Smooth muscle cell (in vitro differentiated cells): ENCODE data around the gene RNF11. TPM values are rescaled to one million over a fixed set of nuclear protein-coding genes. Genes with fewer than 3 reads are reported as not detected.
A peak's percentile ranks its signal among the peaks of the same experiment; 100 is the strongest.

ENCODE experiments used
- DNase-seq: peaks from one replicate; lab custom pipeline; 2025; ENCODE audit not compliant: unreplicated experiment; lab: John Stamatoyannopoulos, UW
- H2AFZ ChIP-seq: fragments of 200-600 bp; sonication (generic); 2 replicates; pipeline ENCODE4 v1.6.0; 2016; ENCODE audit warnings: antibody characterized with exemption, low read depth, mild to moderate bottlenecking
- H3F3A ChIP-seq: fragments of 200-600 bp; sonication (generic); 2 replicates; pipeline ENCODE4 v1.6.0; 2017; ENCODE audit warnings: antibody characterized with exemption, low read depth
- H3K27ac ChIP-seq: fragments of 200-600 bp; sonication (generic); 2 replicates; pipeline ENCODE4 v1.5.1; 2016; ENCODE audit warnings: low read depth, mild to moderate bottlenecking
- H3K27me3 ChIP-seq: fragments of 200-600 bp; sonication (generic); 2 replicates; pipeline ENCODE4 v1.6.1; 2016; ENCODE audit warnings: low read depth, mild to moderate bottlenecking
- H3K36me3 ChIP-seq: fragments of 200-600 bp; sonication (generic); 2 replicates; pipeline ENCODE4 v1.5.1; 2016; ENCODE audit warnings: low read depth
- H3K4me1 ChIP-seq: fragments of 200-600 bp; sonication (generic); 2 replicates; pipeline ENCODE4 v1.5.1; 2016; ENCODE audit warnings: low read depth
- H3K4me2 ChIP-seq: fragments of 200-600 bp; sonication (generic); 2 replicates; pipeline ENCODE4 v1.6.0; 2016; ENCODE audit warnings: mild to moderate bottlenecking
- H3K4me3 ChIP-seq: fragments of 200-600 bp; sonication (generic); 2 replicates; pipeline ENCODE4 v1.5.1; 2016; ENCODE audit warnings: mild to moderate bottlenecking
- H3K79me2 ChIP-seq: fragments of 200-600 bp; sonication (generic); 2 replicates; pipeline ENCODE4 v1.6.0; 2016; ENCODE audit warnings: low read depth, mild to moderate bottlenecking
- H3K9ac ChIP-seq: fragments of 200-600 bp; sonication (generic); 2 replicates; pipeline ENCODE4 v1.6.0; 2016; ENCODE audit warnings: low read depth
- H3K9me3 ChIP-seq: fragments of 200-600 bp; sonication (generic); replicated peaks from 2 replicates; pipeline ENCODE4 v1.5.1; 2016; ENCODE audit warnings: low read depth
- H4K20me1 ChIP-seq: fragments of 200-600 bp; sonication (generic); 2 replicates; pipeline ENCODE4 v1.6.0; 2016; ENCODE audit warnings: low read depth
- CTCF ChIP-seq: fragments of 200-600 bp; sonication (generic); IDR thresholded peaks from 2 replicates; pipeline ENCODE4 v1.5.1; 2017; ENCODE audit warnings: borderline replicate concordance, mild to moderate bottlenecking, antibody characterized with exemption; ENCODE audit not compliant: insufficient read depth, poor library complexity, severe bottlenecking
- WGBS: methylation state at CpG from one replicate; pipeline ENCODE4 v1.1.7; 2016; ENCODE audit warnings: low lambda C conversion rate; 5-methylcytosine and 5-hydroxymethylcytosine counted together
- polyA plus RNA-seq: library from polyadenylated mRNA; unstranded; fragments of >200 nt; fragmentation: Nextera tagmentation; extraction: Ambion mirVana; gene quantifications from 2 replicates; pipeline ENCODE4 v1.2.1, GENCODE V29; 2016
- total RNA-seq: library from RNA; depleted of rRNA; stranded (reverse); fragments of >200 nt; gene quantifications from 2 replicates; pipeline ENCODE4 v1.2.3, GENCODE V29; 2014

RNF11 gene
- total and polyA plus RNA-seq, 2 experiments from 2014 or later = 68.7 to 123 TPM

GRCh38 chr1:51214615-51215131, 21.4 kb upstream of the RNF11 start:
- DNase-seq = no peak
- H3K79me2 ChIP-seq = no peaks in the 10 kb centered on the region
- no peaks in the 10 kb centered on the region for H3K36me3 ChIP-seq
- no peaks in the 10 kb centered on the region for H3K9me3 ChIP-seq
- H3K4me1 ChIP-seq = no peaks in the 10 kb centered on the region
- H2AFZ ChIP-seq = no peak overlapping the region
- no peaks in the 10 kb centered on the region for H3K27me3 ChIP-seq
- TF ChIP-seq CTCF = no peak
- no peak overlapping the region for H3K4me2 ChIP-seq
- 74% methylated on average over 7 of the region's 7 CpGs for WGBS
- no peak overlapping the region for H3K9ac ChIP-seq
- peak overlapping the region; percentile 56 for H3K27ac ChIP-seq
- no peaks in the 10 kb centered on the region for H3F3A ChIP-seq
- no peaks in the 10 kb centered on the region for H4K20me1 ChIP-seq
- H3K4me3 ChIP-seq = no peak overlapping the region

GRCh38 chr1:51215169-51215568, 20.9 kb upstream of the RNF11 start:
- Histone ChIP-seq H3K9ac (no peak overlapping the region), H3K4me2 (no peak overlapping the region), H2AFZ (no peak overlapping the region), H3K36me3 (no peaks in the 10 kb centered on the region), H3K27me3 (no peaks in the 10 kb centered on the region), H4K20me1 (no peaks in the 10 kb centered on the region), H3K9me3 (no peaks in the 10 kb centered on the region), H3K4me3 (no peak overlapping the region), H3K4me1 (no peaks in the 10 kb centered on the region), H3K27ac (peak overlapping the region; percentile 56), H3K79me2 (no peaks in the 10 kb centered on the region), H3F3A (no peaks in the 10 kb centered on the region)
- no peak for DNase-seq
- TF ChIP-seq CTCF = no peak
- 100% methylated on average over 1 of the region's 1 CpG for WGBS

- 96% methylated on average over 4 of the region's 4 CpGs for WGBS
- no peak for DNase-seq
These were observed 19.4 kb upstream of the RNF11 start for GRCh38 chr1:51216631-51217030.

More at GRCh38 chr1:51216631-51217030, 19.4 kb upstream of the RNF11 start:
- TF ChIP-seq CTCF = no peak
- H3K27ac ChIP-seq = no peak overlapping the region
- H3K79me2 ChIP-seq = no peaks in the 10 kb centered on the region
- no peaks in the 10 kb centered on the region for H3K27me3 ChIP-seq
- no peaks in the 10 kb centered on the region for H3K9me3 ChIP-seq
- H3F3A ChIP-seq = no peaks in the 10 kb centered on the region
- H3K4me1 ChIP-seq = no peaks in the 10 kb centered on the region
- no peak overlapping the region for H3K9ac ChIP-seq
- H3K4me3 ChIP-seq = no peak overlapping the region
- no peak overlapping the region for H3K4me2 ChIP-seq
- no peaks in the 10 kb centered on the region for H3K36me3 ChIP-seq
- H4K20me1 ChIP-seq = no peaks in the 10 kb centered on the region
- H2AFZ ChIP-seq = no peak overlapping the region
